HCT116 (cell line): ENCODE results near the gene MMS22L. TPM values are rescaled to one million over a fixed set of nuclear protein-coding genes. Genes with fewer than 3 reads are reported as not detected.

Source experiments
- ATAC-seq: fragments of 200-7000 bp; cut with Tn5 transposase; 2 replicates; pipeline ENCODE4 v1.9.1; 2020; ENCODE audit warnings: mild to moderate bottlenecking, moderate library complexity
- BruUV-seq: library from RNA; stranded (reverse); fragments of 400-500 nt; replicated peaks from 2 replicates; lab custom pipeline; 2021; lab: Mats Ljungman, UMichigan
- CTCF ChIA-PET: fragments of 300-600 bp; sonication (Branson Sonifier 250); formaldehyde crosslinking; loops from one replicate; lab custom pipeline; 2021; ENCODE audit warnings: antibody characterized with exemption; lab: Charles Lee
- POLR2A ChIA-PET: fragments of 300-600, 350-600 bp; sonication (Branson Sonifier 250); formaldehyde crosslinking; loops from one replicate; lab custom pipeline; 2021; ENCODE audit warnings: antibody characterized with exemption; lab: Charles Lee
- RAD21 ChIA-PET, 2 experiments: fragments of 300-600 bp; sonication (Branson Sonifier 250); formaldehyde crosslinking; loops; one replicate each; lab custom pipeline; 2023; ENCODE audit warnings: low total read pairs in 2 of 2; ENCODE audit not compliant: uncharacterized antibody in 2 of 2, unreplicated experiment in 2 of 2, low non-redundant PET in 1 of 2; lab: Charles Lee
- DNase-seq: peaks from one replicate; pipeline ENCODE4 v3.0.0-alpha.2; 2010; ENCODE audit warnings: low read depth, low spot score
- H2AFZ ChIP-seq: fragments of 200-600 bp; shearing (Covaris generic), sonication (generic); 2 replicates; pipeline ENCODE4 v1.6.1; 2017; ENCODE audit warnings: low read depth, mixed run types, mixed read lengths, antibody characterized with exemption, low read length; ENCODE audit not compliant: poor library complexity, severe bottlenecking
- H3K27ac ChIP-seq: 2 replicates; pipeline ENCODE4 v1.5.1; 2012; ENCODE audit warnings: low read depth, low read length
- H3K27me3 ChIP-seq: fragments of 200-600 bp; sonication (generic); 2 replicates; pipeline ENCODE4 v1.6.1; 2016; ENCODE audit warnings: mixed run types, low read length, mixed read lengths; ENCODE audit not compliant: insufficient read depth
- H3K36me3 ChIP-seq, 2 experiments: fragments of 200-500 bp in 1 of 2; fragments of 200-600 bp in 1 of 2; sonication (Bioruptor generic) in 1 of 2; sonication (generic) in 1 of 2; 2 replicates each; pipeline versions ENCODE4 v1.5.1 to v1.6.1; 2014 to 2016; ENCODE audit warnings: low read length in 2 of 2, inconsistent platforms in 1 of 2, mixed read lengths in 1 of 2, mixed run types in 1 of 2; ENCODE audit not compliant: insufficient read depth in 2 of 2, control insufficient read depth in 1 of 2
- H3K4me1 ChIP-seq, 2 experiments: fragments of 200-600 bp in 1 of 2; sonication (generic) in 1 of 2; 2 replicates each; pipeline versions ENCODE4 v1.5.1 to v1.6.1; 2012 to 2017; ENCODE audit warnings: low read length in 2 of 2, inconsistent platforms in 1 of 2, mild to moderate bottlenecking in 1 of 2, mixed read lengths in 1 of 2, mixed run types in 1 of 2, moderate library complexity in 1 of 2; ENCODE audit not compliant: insufficient read depth in 2 of 2, control insufficient read depth in 1 of 2
- H3K4me2 ChIP-seq: fragments of 200-600 bp; sonication (generic); 2 replicates; pipeline ENCODE4 v1.6.1; 2017; ENCODE audit warnings: mixed run types, low read length, mixed read lengths
- H3K4me3 ChIP-seq, 2 experiments: fragments of 200-600 bp in 1 of 2; sonication (generic) in 1 of 2; replicated peaks in 1 of 2; 2 replicates each; pipeline ENCODE4 v1.5.1; 2011 to 2016; ENCODE audit warnings: low read length in 2 of 2, control low read depth in 1 of 2, low read depth in 1 of 2, mild to moderate bottlenecking in 1 of 2, mixed read lengths in 1 of 2, mixed run types in 1 of 2
- H3K79me2 ChIP-seq: fragments of 200-600 bp; sonication (generic); 2 replicates; pipeline ENCODE4 v1.6.1; 2017; ENCODE audit warnings: mild to moderate bottlenecking, mixed run types, low read length, moderate library complexity, mixed read lengths; ENCODE audit not compliant: insufficient read depth
- H3K9ac ChIP-seq: fragments of 200-600 bp; sonication (generic); 2 replicates; pipeline ENCODE4 v1.6.1; 2016; ENCODE audit warnings: low read length, mixed read lengths
- H3K9me2 ChIP-seq: fragments of 200-600 bp; sonication (generic), shearing (Covaris generic); 2 replicates; pipeline ENCODE4 v1.6.1; 2017; ENCODE audit warnings: mixed run types, mild to moderate bottlenecking, moderate library complexity; ENCODE audit not compliant: insufficient read depth
- H3K9me3 ChIP-seq, 2 experiments: fragments of 200-500 bp in 1 of 2; fragments of 200-600 bp in 1 of 2; sonication (Bioruptor generic) in 1 of 2; sonication (generic) in 1 of 2; 2 replicates each; pipeline ENCODE4 v1.6.1; 2014 to 2017; ENCODE audit warnings: low read length in 2 of 2, mixed read lengths in 2 of 2, inconsistent platforms in 1 of 2, low read depth in 1 of 2, mild to moderate bottlenecking in 1 of 2, mixed run types in 1 of 2, moderate library complexity in 1 of 2; ENCODE audit not compliant: control insufficient read depth in 1 of 2, insufficient read depth in 1 of 2
- H4K20me1 ChIP-seq: fragments of 200-600 bp; sonication (generic), shearing (Covaris generic); 2 replicates; pipeline ENCODE4 v1.6.1; 2017; ENCODE audit warnings: mixed run types, mild to moderate bottlenecking, moderate library complexity; ENCODE audit not compliant: insufficient read depth
- CBX3 ChIP-seq: IDR thresholded peaks from 2 replicates; pipeline ENCODE4 v1.6.1; 2012; ENCODE audit warnings: low read depth
- CEBPB ChIP-seq: IDR thresholded peaks from 2 replicates; pipeline ENCODE4 v1.6.1; 2012; ENCODE audit warnings: low read depth
- ELF1 ChIP-seq: IDR thresholded peaks from 2 replicates; pipeline ENCODE4 v1.6.1; 2012; ENCODE audit warnings: low read depth, borderline replicate concordance
- FOSL1 ChIP-seq: IDR thresholded peaks from 2 replicates; pipeline ENCODE4 v1.6.1; 2012; ENCODE audit warnings: low read depth
- JUND ChIP-seq: IDR thresholded peaks from 2 replicates; pipeline ENCODE4 v1.6.1; 2012
- POLR2AphosphoS5 ChIP-seq: IDR thresholded peaks from 2 replicates; pipeline ENCODE4 v1.6.1; 2011; ENCODE audit warnings: mild to moderate bottlenecking, low read depth, low read length, moderate library complexity
- RAD21 ChIP-seq: IDR thresholded peaks from 2 replicates; pipeline ENCODE4 v1.6.1; 2012; ENCODE audit warnings: low read depth, mild to moderate bottlenecking
- SIN3A ChIP-seq: IDR thresholded peaks from 2 replicates; pipeline ENCODE4 v1.6.1; 2012; ENCODE audit warnings: low read depth
- SP1 ChIP-seq: IDR thresholded peaks from 2 replicates; pipeline ENCODE4 v1.6.1; 2012; ENCODE audit warnings: low read depth
- SRF ChIP-seq: IDR thresholded peaks from 2 replicates; pipeline ENCODE4 v1.6.1; 2012; ENCODE audit warnings: low read depth
- ZFX ChIP-seq: fragments of 450-650 bp; IDR thresholded peaks from 2 replicates; pipeline ENCODE4 v1.6.1; 2017
- intact Hi-C: fragments of 100-400 bp; cut with micrococcal nuclease; formaldehyde crosslinking; loops from 2 replicates; pipeline ENCODE4 v1.10.0; 2022
- total RNA-seq: library from RNA; stranded (reverse); gene quantifications from one replicate; pipeline ENCODE4 v1.2.1, GENCODE V29; 2021; ENCODE audit not compliant: unreplicated experiment
- TF ChIP-seq, protein P1 (sequence below): IDR thresholded peaks from 2 replicates; pipeline ENCODE4 v1.6.1; 2012
- TF ChIP-seq, protein P2 (sequence below): IDR thresholded peaks from 2 replicates; pipeline ENCODE4 v1.6.1; 2012; ENCODE audit warnings: low read depth
- TF ChIP-seq, protein P3 (sequence below): IDR thresholded peaks from 2 replicates; pipeline ENCODE4 v1.6.1; 2012

MMS22L gene
- total RNA-seq, 1 experiment from 2014 or later, result 44.1 TPM

DNA sequence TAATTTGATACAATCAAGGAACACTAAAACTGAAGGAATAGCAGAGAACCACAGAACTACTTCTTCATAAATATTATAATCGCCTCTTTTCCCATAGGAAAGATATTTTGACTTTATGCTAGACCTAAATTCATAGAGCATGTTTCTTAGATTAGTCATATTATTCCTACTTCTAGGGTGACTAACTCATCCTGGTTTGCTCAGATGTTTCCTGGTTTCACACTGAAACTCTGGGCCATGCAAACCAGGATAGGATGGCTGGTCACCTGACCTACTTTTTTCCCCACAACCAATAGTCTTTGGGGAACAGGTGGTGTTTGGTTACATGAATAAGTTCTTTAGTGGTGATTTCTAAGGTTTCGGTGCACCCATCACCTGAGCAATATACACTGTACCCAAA is 42.8 kb downstream of the MMS22L start:
- DNase-seq, result no peak
- peaks cover 0 to 9% of the 10 kb centered on the region in 2 experiments; a peak in 1 of 4 replicates for H3K4me1 ChIP-seq
- ATAC-seq, result peak; percentile 40
- no TSS peak for BruUV-seq
- no peaks in the 10 kb centered on the region for H3K27me3 ChIP-seq
- intact Hi-C loops, result no loop called here
- H3K9ac ChIP-seq, result no peak overlapping the region
- no peak overlapping the region for H3K4me3 ChIP-seq
- H3K27ac ChIP-seq, result no peak overlapping the region
- ChIA-PET POLR2A (no interaction called here), CTCF (no interaction called here), RAD21 (no interaction called here)
- TF ChIP-seq CBX3 (no peak), ELF1 (no peak), FOSL1 (peak; percentile 35; the same call in 1 of the 2 replicates), CEBPB (no peak)
- no peaks in the 10 kb centered on the region for H4K20me1 ChIP-seq
- H3K36me3 ChIP-seq, result peaks cover 3 to 9% of the 10 kb centered on the region in 2 experiments; a peak in 2 of 4 replicates
- H3K9me2 ChIP-seq, result no peaks in the 10 kb centered on the region; the same call in 1 of the 2 replicates
- no peaks in the 10 kb centered on the region for H3K79me2 ChIP-seq
- H3K4me2 ChIP-seq, result no peak overlapping the region
- H3K9me3 ChIP-seq, result no peaks in the 10 kb centered on the region
- no peak overlapping the region for H2AFZ ChIP-seq

DNA sequence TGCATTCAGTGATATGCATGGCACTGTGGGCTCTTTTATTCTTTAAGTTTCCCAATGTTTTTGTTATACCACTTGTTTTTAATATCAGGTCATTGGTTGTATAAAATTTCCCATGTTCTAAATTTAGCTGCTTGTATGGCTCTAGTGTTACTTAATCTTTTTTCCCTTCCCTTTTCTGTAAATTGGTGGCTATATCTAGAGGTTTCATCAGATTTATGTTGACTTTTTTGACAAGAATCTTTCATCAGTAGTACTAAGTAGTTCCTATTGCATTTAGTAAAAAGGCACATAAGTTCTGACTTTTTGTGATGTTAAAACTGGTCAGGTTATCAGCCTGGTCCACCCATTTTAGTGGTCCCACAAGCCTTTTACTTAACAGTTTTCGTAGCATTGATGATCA is 51.1 kb downstream of the MMS22L start:
- no peaks in the 10 kb centered on the region for H3K9me3 ChIP-seq
- intact Hi-C loops, result no loop called here
- TF ChIP-seq, protein P1, sequence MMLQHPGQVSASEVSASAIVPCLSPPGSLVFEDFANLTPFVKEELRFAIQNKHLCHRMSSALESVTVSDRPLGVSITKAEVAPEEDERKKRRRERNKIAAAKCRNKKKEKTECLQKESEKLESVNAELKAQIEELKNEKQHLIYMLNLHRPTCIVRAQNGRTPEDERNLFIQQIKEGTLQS, result no peak
- TF ChIP-seq JUND (no peak), SIN3A (no peak), SRF (no peak), POLR2AphosphoS5 (no peak), CEBPB (no peak), RAD21 (no peak), CBX3 (no peak), SP1 (no peak), ZFX (no peak)
- TF ChIP-seq, protein P2, sequence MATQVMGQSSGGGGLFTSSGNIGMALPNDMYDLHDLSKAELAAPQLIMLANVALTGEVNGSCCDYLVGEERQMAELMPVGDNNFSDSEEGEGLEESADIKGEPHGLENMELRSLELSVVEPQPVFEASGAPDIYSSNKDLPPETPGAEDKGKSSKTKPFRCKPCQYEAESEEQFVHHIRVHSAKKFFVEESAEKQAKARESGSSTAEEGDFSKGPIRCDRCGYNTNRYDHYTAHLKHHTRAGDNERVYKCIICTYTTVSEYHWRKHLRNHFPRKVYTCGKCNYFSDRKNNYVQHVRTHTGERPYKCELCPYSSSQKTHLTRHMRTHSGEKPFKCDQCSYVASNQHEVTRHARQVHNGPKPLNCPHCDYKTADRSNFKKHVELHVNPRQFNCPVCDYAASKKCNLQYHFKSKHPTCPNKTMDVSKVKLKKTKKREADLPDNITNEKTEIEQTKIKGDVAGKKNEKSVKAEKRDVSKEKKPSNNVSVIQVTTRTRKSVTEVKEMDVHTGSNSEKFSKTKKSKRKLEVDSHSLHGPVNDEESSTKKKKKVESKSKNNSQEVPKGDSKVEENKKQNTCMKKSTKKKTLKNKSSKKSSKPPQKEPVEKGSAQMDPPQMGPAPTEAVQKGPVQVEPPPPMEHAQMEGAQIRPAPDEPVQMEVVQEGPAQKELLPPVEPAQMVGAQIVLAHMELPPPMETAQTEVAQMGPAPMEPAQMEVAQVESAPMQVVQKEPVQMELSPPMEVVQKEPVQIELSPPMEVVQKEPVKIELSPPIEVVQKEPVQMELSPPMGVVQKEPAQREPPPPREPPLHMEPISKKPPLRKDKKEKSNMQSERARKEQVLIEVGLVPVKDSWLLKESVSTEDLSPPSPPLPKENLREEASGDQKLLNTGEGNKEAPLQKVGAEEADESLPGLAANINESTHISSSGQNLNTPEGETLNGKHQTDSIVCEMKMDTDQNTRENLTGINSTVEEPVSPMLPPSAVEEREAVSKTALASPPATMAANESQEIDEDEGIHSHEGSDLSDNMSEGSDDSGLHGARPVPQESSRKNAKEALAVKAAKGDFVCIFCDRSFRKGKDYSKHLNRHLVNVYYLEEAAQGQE, result no peak
- TF ChIP-seq, protein P3, sequence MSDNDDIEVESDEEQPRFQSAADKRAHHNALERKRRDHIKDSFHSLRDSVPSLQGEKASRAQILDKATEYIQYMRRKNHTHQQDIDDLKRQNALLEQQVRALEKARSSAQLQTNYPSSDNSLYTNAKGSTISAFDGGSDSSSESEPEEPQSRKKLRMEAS, result no peak
- H3K9ac ChIP-seq, result no peak overlapping the region
- H3K27me3 ChIP-seq, result no peaks in the 10 kb centered on the region
- H3K79me2 ChIP-seq, result no peaks in the 10 kb centered on the region
- DNase-seq, result no peak
- no peaks in the 10 kb centered on the region for H3K9me2 ChIP-seq
- ChIA-PET RAD21 (no interaction called here), POLR2A (no interaction called here), CTCF (no interaction called here)
- H3K36me3 ChIP-seq, result peaks cover 2 to 8% of the 10 kb centered on the region in 2 experiments; a peak in 1 of 4 replicates
- no peak overlapping the region for H3K4me3 ChIP-seq
- no peak for ATAC-seq
- H2AFZ ChIP-seq, result no peak overlapping the region
- H4K20me1 ChIP-seq, result no peaks in the 10 kb centered on the region; the same call in 1 of the 2 replicates
- H3K4me1 ChIP-seq, result no peaks in the 10 kb centered on the region
- no TSS peak for BruUV-seq
- no peak overlapping the region for H3K4me2 ChIP-seq
- no peak overlapping the region for H3K27ac ChIP-seq
